ENCODE results near the gene PLXNA4.

The PLXNA4 gene

GRCh38 chr7:132322970-132323369 lies 253.3 kb downstream of the PLXNA4 start:
- no peaks in the 10 kb centered on the region for H3K27me3 ChIP-seq
- H3K9me3 ChIP-seq, result no peaks in the 10 kb centered on the region
- DNase-seq, result no peak
- H3K4me3 ChIP-seq (ENCODE audit: low read depth, low read length), result no peak overlapping the region
- peaks cover 31% of the 10 kb centered on the region for H3K4me1 ChIP-seq
- TF ChIP-seq, protein P1, sequence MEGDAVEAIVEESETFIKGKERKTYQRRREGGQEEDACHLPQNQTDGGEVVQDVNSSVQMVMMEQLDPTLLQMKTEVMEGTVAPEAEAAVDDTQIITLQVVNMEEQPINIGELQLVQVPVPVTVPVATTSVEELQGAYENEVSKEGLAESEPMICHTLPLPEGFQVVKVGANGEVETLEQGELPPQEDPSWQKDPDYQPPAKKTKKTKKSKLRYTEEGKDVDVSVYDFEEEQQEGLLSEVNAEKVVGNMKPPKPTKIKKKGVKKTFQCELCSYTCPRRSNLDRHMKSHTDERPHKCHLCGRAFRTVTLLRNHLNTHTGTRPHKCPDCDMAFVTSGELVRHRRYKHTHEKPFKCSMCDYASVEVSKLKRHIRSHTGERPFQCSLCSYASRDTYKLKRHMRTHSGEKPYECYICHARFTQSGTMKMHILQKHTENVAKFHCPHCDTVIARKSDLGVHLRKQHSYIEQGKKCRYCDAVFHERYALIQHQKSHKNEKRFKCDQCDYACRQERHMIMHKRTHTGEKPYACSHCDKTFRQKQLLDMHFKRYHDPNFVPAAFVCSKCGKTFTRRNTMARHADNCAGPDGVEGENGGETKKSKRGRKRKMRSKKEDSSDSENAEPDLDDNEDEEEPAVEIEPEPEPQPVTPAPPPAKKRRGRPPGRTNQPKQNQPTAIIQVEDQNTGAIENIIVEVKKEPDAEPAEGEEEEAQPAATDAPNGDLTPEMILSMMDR (IDR thresholded peaks at IDR 0.05; ENCODE audit: low read depth, low read length), result no peak
- H3K36me3 ChIP-seq, result no peaks in the 10 kb centered on the region

DNA sequence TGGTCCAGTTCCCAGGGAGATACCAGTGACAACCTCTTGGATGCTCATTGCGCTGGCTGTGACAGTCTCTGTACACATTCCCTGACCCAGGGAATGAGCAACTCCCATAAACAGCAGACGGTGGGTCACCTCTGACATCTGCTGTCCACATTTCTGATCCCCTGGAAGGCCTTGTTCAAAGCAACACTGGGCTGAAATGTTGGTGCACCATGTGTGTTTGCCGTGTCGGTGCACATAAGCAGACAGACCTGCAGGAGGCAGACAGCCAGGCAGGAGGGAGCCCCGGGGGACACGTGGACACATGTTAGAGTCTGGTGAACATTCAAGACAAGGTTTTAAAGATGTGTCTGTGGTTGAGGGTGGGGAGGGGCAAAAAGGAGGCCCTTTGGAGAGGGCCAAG lies 254.9 kb downstream of the PLXNA4 start:
- Histone ChIP-seq H3K4me1 (peaks cover 24% of the 10 kb centered on the region), H3K36me3 (peaks cover 9% of the 10 kb centered on the region; the same call in 1 of the 2 replicates), H3K4me3 (ENCODE audit: low read depth, low read length) (no peak overlapping the region), H3K9me3 (no peaks in the 10 kb centered on the region), H3K27me3 (no peaks in the 10 kb centered on the region)
- TF ChIP-seq, protein P1 (IDR thresholded peaks at IDR 0.05; ENCODE audit: low read depth, low read length), result peak; percentile 71
- DNase-seq, result peak; percentile 83

DNA sequence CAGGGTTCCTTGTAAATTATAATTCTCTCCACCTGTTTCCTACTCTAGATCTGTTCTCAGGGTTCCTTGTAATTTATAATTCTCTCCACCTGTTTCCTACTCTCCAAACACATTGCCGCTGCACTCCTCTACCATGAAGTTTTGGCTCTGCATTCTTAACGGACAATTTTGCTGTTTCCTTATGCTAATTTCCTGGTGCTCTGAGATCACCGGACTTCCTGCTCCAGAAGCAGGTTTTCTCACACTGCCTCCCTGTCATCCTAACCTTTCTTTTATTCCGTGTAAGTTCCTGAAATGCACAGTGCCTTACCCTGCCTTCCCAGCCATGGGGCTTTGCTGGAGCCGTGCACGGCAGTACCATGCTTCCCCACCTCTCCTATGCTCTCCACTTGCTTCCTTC lies 256.8 kb downstream of the PLXNA4 start:
- TF ChIP-seq, protein P1 (IDR thresholded peaks at IDR 0.05; ENCODE audit: low read depth, low read length), result no peak
- H3K27me3 ChIP-seq, result no peaks in the 10 kb centered on the region
- DNase-seq, result no peak

GRCh38 chr7:132318352-132319318 lies 257.6 kb downstream of the PLXNA4 start:
- Histone ChIP-seq H3K4me1 (peaks cover 24% of the 10 kb centered on the region), H3K27me3 (no peaks in the 10 kb centered on the region), H3K36me3 (peaks cover 9% of the 10 kb centered on the region; the same call in 1 of the 2 replicates), H3K4me3 (ENCODE audit: low read depth, low read length) (peak overlapping the region; percentile 3; the same call in 1 of the 2 replicates), H3K9me3 (no peaks in the 10 kb centered on the region)
- DNase-seq, result peak; percentile 89
- TF ChIP-seq, protein P1 (IDR thresholded peaks at IDR 0.05; ENCODE audit: low read depth, low read length), result peak; percentile 95

More for the DNA sequence above, 256.8 kb downstream of the PLXNA4 start:
- Histone ChIP-seq H3K36me3 (peaks cover 9% of the 10 kb centered on the region; the same call in 1 of the 2 replicates), H3K4me3 (ENCODE audit: low read depth, low read length) (no peak overlapping the region), H3K4me1 (peaks cover 24% of the 10 kb centered on the region), H3K9me3 (no peaks in the 10 kb centered on the region)

DNA sequence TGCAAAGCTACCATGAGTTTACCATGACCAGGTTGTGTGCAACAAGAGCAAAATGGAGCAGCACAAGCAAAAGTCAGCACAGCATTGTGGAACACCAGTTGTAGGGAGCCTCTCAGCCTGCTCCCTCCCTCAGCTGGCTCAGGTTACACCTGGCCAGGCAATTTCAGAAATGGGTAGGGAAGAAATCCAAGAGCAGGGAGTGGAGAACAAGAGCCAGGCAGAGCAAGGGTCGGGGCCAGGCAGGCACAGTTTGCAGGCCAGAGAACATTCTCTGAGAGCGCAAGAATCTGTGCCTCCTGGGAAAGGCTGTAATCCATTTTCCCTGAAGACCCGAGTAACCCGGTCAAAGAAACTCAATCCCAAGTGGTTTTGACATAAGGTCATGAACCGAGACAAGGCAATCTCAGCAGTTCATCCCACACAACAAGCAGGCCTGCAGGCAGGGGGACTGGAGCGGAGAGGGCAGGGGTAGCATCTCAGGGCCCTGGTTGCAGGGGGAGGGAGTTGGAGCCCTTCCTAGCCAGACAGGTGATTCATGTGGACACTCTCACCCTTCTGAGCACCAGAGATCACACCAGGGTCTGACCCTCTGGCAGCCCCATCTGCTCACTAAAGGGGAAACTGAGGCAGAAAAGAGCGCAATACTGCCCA lies 258.4 kb downstream of the PLXNA4 start:
- H3K36me3 ChIP-seq, result peaks cover 9% of the 10 kb centered on the region; the same call in 1 of the 2 replicates
- no peaks in the 10 kb centered on the region for H3K27me3 ChIP-seq
- TF ChIP-seq, protein P1 (IDR thresholded peaks at IDR 0.05; ENCODE audit: low read depth, low read length), result no peak
- H3K9me3 ChIP-seq, result no peaks in the 10 kb centered on the region
- no peak overlapping the region for H3K4me3 ChIP-seq (ENCODE audit: low read depth, low read length)
- no peak for DNase-seq
- H3K4me1 ChIP-seq, result peaks cover 19% of the 10 kb centered on the region
